ENCODE data around the gene RSPH6A.

RSPH6A gene

DNA sequence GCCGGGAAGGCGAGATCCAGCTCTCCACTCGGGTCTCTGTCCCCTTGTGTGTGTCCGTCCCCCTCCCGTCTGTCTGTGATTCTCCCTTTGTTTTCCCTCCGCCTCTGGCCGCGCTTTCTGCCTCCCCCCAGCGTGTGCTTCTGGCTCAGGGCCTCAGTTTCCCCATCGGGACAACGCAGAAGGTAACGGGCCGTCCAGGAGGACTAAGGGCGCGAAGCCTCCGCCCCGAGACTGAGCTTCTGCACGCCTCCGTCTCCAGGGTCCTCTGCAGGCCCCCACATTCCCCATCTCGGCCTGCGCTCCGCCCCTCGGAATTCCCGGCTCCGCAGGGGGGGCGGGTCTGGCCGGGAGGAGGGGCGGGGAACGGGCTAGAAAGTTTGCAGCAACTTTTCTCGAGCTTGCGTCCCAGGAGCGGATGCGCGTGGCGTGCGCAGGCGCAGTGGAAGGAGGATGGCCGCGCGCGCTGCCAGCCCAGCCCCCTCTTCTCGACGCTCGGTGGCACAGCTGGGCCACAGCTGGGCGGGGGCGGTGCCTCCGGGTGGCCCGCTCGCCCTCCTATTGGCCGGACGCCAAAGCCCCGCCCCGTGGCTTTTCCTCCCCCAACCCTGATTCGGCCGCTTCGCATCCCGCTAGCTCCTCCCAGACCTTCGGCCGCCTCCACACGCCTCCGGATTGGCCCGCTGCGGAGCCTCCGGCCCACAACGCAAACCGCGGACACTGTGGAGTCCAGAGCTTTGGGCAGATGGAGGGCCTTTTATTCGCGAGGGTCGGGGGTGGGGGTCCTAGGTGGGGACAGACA lies 45.9 kb downstream of the RSPH6A start, which contains the start of gene SIX5:
Gene SIX5 (minus strand): TSS at position 269 of the 799 bp plus-strand sequence. CDS start 408 bp downstream, outside the sequence.
- TF ChIP-seq, protein P1, sequence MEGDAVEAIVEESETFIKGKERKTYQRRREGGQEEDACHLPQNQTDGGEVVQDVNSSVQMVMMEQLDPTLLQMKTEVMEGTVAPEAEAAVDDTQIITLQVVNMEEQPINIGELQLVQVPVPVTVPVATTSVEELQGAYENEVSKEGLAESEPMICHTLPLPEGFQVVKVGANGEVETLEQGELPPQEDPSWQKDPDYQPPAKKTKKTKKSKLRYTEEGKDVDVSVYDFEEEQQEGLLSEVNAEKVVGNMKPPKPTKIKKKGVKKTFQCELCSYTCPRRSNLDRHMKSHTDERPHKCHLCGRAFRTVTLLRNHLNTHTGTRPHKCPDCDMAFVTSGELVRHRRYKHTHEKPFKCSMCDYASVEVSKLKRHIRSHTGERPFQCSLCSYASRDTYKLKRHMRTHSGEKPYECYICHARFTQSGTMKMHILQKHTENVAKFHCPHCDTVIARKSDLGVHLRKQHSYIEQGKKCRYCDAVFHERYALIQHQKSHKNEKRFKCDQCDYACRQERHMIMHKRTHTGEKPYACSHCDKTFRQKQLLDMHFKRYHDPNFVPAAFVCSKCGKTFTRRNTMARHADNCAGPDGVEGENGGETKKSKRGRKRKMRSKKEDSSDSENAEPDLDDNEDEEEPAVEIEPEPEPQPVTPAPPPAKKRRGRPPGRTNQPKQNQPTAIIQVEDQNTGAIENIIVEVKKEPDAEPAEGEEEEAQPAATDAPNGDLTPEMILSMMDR (IDR thresholded peaks at IDR 0.05), result no peak

DNA sequence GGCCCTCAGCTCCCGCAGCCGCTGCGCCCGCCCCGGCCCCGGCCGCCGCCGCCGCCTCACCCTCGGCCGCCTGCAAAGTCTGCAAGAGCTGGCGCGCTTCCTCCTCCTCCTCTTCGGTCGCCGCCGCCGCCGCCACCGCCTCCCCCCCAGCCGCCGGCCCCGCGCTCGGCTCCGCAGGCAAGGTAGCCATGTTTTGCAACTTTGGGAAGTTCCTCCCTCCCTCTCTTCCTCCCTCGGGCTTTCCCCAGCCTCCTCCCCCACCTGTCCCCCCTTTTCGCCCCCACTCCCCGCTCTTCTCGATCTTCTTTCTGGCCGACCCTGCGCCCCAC lies 46.5 kb downstream of the RSPH6A start:
- TF ChIP-seq, protein P1 (IDR thresholded peaks at IDR 0.05), result no peak

DNA sequence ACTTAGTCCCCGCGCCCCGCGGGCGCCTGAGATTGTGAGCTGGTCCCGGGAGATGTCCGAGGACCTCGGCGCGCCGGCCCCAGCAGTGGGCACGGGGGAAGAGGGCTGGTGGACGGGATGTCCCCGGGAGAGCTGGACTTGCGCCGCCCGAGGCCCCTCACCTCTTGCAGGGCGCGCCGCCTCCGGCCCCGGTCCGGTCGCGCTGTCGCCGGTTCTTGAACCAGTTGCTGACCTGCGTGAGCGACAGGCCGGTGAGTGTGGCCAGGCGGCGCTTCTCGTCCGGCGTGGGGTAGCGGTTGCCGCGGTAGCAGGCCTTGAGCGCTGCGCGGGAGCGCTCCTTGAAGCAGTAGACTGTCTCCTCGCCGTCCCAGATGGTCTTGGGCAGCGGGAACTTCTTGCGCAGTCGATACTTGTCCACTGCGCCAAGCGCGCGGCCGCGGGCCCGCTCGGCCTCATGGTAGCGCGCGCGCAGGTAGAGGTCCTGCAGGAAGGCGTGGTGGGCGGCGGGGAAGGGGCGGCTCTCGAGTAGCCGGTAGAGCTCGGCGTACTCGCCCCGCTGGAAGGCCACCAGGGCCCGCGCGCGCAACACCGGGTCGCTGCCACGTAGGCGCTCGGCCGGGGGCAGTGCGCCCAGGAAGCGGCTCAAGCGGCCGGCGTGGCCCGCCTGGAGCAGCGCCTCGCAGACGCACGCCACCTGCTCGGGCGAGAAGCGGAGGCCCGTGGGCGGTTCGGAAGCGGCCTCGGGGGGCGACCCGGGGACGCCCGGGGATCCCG lies 47.0 kb downstream of the RSPH6A start:
- TF ChIP-seq, protein P1 (IDR thresholded peaks at IDR 0.05), result no peak

DNA sequence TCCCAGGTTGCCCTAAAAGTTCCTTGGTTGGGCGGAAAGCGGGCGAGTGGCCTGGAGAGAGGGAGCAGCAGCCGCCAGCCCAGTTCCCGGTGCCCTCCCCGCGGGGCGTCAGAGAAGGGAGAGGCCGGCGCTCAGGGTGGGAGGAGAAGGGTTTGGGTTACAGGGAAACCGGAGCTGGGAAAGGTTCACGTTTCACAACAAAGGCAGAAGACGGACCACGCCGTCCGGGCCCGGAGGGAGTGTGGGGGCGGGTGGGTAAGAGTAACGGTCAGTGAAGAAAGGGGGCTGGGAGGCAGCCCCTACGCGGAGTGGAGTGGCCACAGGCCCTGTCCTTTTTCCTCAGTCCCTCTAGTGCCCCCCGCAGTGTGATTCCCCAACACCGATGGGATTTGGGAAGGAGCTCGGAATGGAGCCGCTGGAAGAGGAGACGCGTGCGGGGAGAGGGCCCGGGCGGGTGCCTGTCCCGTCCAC lies 47.7 kb downstream of the RSPH6A start:
- TF ChIP-seq, protein P1 (IDR thresholded peaks at IDR 0.05), result no peak

DNA sequence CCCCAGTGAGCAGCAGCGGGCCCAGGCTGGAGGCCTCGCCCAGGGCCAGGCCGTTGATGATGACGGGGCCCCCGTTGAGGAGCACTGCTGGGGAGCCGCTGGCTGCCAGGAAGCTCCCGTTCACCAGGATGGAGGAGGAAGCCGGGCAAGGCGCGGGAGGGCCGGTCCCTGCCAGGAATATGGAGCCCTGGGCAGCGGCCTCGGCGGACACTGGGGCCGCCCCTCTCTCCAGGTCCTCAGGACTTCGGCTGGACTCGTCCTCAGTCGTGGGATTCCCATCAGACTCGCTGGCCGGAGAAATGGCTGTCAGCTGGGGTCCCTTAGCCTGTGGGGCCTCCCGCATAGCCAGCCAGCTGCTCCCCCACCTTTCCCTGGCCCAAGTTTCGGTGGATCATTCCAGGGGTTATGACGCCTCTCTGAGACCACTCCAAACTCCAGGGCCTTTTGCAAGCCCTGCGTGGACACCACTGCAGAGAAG lies 48.2 kb downstream of the RSPH6A start:
- TF ChIP-seq, protein P1 (IDR thresholded peaks at IDR 0.05), result no peak

DNA sequence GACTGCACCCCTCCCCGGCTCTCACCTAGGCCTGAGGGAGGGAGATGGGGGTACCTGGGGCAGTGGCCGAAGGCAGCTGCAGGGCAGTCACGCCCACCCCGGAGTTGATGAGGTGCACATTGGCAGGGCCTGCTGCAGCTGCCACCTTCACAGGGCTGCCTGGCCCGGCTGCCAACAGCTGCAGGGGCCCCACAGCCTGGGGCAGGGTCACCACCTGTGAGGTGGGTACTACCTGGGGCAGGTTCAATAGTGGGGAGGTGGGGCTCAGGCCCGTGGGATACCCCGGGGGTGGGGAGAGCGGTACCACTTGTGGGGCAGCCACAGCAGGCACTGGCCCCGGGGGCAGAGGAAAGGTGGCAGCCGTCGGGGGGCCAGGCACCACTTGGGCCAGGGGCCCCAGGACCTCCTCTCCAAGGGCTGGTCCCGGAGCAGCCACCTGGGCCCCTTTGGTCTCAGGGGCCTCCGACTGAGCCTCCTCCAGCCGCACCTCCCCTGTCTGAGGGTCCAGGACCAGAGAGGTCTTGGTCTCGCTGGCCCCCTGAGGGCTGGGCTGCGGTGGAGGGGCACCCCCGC lies 48.7 kb downstream of the RSPH6A start:
- TF ChIP-seq, protein P1 (IDR thresholded peaks at IDR 0.05), result no peak

DNA sequence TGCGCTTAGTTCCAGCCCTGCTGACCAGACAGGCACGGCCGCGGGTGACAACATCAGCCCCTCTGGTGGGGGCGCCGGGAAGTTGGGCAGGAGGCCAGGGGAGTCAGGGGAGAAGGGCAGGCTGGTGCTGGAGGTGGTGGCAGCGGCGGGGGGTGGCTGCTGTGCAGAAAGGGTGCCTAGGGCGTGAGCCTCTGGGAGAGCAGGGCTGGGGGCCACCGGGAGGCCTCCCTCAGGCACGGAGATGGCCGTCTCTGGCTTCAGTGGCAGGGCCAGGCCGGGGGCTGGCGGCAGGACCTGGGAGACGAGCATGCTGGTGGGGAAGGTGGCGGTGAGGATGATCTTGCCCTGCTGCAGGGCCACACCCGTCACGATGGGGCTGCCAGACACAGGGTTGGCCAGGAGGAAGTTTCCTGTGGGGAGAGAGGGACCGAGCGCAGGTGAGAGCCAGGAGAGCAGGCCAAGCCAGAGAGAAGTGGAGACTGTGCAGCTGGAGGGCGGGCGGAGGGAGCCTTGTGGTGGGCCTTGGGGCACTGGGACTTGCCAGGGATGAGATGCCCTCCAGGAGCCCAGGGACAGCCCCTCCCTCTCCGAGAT lies 49.3 kb downstream of the RSPH6A start:
- TF ChIP-seq, protein P1 (IDR thresholded peaks at IDR 0.05), result no peak
